HPDE6-E6E7 (cell line): ENCODE measurements around the gene ICAM3.
"Not testable (repeated sequence)": the region's sequence is repeated elsewhere in the genome, so short reads cannot be mapped to it uniquely, and the experiment has no call there.

Experiments
- DNase-seq: peaks from one replicate; pipeline ENCODE4 v3.0.0; 2011; ENCODE audit warnings: missing footprints; ENCODE audit errors: extremely low spot score

ICAM3 gene, protein sequence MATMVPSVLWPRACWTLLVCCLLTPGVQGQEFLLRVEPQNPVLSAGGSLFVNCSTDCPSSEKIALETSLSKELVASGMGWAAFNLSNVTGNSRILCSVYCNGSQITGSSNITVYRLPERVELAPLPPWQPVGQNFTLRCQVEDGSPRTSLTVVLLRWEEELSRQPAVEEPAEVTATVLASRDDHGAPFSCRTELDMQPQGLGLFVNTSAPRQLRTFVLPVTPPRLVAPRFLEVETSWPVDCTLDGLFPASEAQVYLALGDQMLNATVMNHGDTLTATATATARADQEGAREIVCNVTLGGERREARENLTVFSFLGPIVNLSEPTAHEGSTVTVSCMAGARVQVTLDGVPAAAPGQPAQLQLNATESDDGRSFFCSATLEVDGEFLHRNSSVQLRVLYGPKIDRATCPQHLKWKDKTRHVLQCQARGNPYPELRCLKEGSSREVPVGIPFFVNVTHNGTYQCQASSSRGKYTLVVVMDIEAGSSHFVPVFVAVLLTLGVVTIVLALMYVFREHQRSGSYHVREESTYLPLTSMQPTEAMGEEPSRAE

GRCh38 chr19:10339380-10339960, at the start of gene ICAM3:
ICAM3 (minus strand) TSS chr19:10339624; CDS start chr19:10339614, 10 bp downstream.
- DNase-seq, result no peak

- DNase-seq, result no peak
Observed at GRCh38 chr19:10388957-10389356, 49.5 kb upstream of the ICAM3 start.

GRCh38 chr19:10384580-10384979, 45.2 kb upstream of the ICAM3 start:
- DNase-seq, result no peak

GRCh38 chr19:10383223-10383499, 43.7 kb upstream of the ICAM3 start:
- not testable (repeated sequence) for DNase-seq

- peak; percentile 100 for DNase-seq
Observed at GRCh38 chr19:10380313-10381102, 41.1 kb upstream of the ICAM3 start, which contains the start of gene TYK2. TYK2 (minus strand) TSS chr19:10380572; CDS start chr19:10378406, 2,166 bp downstream.

GRCh38 chr19:10379880-10380312, 40.5 kb upstream of the ICAM3 start:
- no peak for DNase-seq

DNA sequence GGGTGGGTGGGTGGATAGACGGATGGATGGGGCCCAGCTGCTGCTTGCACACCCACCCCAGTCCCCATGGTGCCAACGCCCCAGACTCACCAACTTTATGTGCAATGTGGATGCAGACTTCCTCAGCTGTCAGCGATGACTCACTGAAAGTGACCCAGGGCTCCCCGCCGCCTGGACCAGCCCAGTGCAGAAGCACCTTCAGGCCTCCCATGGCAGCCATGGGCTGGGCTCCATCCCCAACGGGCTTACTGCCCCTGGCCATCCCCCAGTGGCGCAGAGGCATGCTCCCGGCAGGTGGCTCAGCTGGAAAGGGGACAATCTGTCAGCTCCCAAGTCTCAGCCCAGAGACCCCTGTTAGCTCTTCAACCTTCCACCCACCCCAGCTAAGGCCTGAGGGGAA, 38.7 kb upstream of the ICAM3 start:
- DNase-seq, result no peak

DNA sequence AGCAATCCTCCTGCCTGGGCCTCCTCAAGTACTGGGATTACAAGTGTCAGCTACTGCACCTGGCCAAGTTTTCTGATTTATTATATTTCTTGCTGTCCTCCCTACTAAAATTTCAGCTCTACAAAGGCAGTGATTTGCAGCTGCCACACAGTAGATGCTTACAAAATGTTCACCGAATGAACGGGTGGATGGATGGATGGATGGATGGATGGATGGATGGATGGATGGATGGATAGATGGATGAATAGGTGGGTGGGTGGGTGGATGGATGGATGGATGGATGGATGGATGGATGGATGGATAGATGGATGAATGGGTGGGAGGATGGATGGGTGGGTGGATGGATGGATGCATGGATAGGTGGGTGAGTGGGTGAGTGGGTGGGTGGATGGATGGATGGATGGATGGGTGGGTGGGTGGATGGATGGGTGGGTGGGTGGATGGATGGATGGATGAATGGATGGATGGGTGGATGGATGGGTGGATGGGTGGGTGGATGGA, 37.8 kb upstream of the ICAM3 start:
- DNase-seq, result not testable (repeated sequence)

DNA sequence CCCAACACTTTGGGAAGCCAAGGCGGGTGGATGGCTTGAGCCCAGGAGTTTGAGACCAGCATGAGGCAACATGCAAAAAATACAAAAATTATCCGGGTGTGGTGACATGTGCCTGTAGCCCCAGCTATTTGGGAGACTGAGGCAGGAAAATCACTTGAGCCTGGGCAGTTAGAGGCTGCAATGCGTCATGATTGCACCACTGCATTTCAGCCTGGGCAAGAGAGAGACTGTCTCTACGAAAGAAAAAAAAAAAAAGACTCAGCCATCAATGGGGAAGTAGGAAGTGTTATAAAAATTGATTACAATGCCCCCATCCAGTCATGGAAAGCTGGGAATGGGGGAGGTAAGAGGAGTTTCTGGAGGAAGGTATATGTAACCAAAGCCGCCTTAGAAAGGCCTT, 35.5 kb upstream of the ICAM3 start:
- no peak for DNase-seq

DNA sequence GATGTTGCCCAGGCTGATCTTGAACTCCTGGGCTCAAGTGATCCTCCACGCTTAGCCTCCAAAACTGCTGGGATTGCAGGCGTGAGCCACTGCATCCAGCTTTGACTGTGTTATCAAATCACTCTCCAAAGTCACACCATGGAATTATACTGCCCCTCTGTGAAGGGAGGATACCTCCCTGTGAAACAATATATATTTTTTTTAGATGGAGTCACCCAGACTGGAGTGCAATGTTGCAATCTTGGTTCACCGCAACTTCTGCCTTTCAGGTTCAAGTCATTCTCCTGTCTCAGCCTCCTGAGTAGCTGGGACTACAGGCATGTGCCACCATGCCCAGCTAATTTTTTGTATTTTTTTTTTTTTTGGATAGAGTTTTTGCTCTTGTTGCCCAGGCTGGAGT, 33.3 kb upstream of the ICAM3 start:
- no peak for DNase-seq

DNA sequence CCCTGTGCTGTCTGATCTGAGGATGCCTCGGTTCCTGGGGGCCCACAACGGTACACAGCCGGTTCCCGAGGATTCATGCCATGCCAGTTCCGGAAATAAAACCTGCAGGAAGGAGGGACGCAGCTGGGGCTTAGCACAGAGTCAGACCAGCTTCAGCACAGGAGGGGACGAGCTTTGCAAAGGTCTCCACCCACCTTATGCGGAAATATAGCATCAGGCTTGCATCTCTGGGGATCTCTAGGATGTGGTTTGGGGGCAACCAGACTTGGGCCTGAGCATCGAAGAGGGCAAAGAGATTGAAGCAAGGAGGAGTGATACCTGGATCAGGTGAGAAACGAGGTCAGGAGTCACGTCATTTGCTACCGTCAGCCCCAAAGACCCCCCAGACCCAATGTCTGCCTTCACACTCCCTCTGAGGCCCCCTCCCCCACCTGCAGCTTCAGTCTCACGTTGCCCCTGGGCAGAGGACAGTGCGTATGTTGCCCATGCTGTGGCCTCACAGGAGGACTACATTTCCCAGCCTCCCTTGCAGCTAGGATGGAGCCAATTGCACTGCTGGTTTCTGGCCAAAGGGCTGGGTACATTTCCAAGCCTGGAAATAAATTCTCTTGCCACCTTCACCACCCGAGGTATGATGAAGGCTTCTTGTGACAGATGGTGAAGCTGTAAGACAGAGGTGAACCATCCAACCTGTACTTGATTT, 28.8 kb upstream of the ICAM3 start:
- no peak for DNase-seq

DNA sequence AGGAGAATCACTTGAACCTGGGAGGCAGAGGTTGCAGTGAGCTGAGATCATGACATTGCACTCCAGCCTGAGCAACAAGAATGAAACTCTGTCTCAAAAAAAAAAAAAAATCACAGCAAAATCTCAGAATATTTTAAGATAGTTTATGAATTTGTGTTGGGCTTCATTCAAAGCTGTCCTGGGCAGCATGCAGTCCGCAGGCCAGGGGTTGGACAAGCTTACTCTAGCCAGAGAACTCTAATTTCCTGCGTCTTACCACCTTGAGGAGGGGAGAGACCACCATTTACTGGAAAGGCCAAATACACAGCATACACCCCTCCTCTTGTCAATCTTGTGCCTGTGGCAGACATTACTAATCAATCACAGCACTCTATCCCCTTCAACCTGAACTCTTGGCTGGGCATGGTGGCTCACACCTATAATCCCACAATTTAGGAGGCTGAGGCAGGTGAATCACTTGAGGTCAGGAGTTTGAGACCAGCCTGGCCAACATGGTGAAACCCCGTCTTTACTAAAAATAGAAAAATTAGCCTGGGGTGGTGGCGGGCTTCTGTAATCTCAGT, 27.6 kb upstream of the ICAM3 start:
- DNase-seq, result not testable (repeated sequence)

GRCh38 chr19:10365518-10365917, 26.1 kb upstream of the ICAM3 start:
- no peak for DNase-seq

GRCh38 chr19:10364644-10365043, 25.2 kb upstream of the ICAM3 start:
- no peak for DNase-seq

DNA sequence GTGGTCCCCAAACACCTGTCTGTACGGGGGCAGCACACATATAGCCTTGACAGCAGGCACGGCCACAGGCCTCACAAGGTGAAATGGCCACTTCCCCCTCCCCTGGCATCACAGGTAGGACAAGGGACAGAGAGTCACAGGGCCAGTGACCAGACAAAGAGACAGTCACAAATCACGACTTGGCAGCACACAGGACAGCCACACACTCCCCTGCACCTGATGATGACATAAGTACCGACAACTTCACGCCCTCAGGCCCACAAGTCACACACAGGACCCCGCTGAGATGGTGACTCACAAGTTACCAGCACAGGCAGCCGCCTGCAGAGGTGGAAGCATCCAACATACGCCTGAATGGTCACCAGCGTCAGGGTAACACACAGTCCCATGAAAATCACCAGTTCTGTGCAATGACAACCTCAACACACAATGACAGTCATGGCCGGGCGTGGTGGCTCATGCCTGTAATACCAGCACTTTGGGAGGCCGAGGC, 24.4 kb upstream of the ICAM3 start:
- no peak for DNase-seq

DNA sequence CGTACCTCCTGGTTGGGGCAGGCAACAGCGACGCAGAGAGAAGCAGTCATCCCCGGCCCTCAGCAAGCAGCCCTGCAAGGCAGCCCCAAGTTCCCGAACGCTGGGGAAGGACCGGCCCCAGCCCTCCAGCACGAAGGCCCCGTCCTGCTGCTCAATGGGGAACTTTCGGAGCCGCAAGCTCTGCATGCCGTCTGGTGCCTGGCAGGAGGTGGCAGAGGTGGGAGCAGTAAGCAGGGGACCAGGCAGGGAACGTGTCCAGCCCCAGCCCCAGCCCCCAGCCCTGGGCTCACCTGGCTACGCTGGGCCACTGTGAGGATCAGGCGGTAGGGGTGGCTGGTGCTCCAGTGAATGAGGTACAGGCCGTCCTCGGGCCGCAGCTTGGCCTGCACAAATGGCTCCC, 22.8 kb upstream of the ICAM3 start:
- DNase-seq, result no peak

- DNase-seq, result no peak
Observed at GRCh38 chr19:10361569-10362011, 22.2 kb upstream of the ICAM3 start.

- DNase-seq, result no peak
Observed at GRCh38 chr19:10356431-10356830, 17.0 kb upstream of the ICAM3 start.

DNA sequence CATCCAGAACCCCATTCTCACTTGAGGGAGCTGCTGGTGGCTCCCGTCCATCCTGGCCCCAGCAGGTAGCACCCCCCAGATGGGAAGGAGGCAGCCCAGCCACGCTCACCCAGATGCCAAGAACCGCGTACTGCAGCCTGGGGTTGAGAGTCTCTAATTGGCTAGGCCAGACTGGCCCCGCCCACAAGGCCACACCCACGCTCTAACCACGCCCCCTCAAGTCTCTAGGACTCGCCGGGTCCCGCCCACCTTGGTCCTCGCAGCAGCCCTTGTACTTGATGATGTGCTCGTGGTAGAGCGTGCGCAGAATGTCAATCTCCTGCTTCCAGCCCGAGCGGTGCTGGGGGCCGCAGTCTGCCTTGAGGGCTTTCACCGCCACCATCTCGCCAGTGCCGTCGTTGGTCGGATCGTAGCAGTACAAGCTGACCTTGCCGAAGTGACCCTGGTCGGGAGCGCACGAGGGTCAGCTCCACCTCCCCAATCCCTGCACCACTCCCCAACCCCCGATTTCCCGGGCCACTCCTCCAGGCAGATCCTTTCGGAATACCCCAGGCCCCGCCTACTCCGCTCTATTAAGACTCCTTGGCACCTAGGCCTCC, 14.5 kb upstream of the ICAM3 start:
- no peak for DNase-seq
